ENCODE data around the gene PLEKHH2.
"Not testable (repeated sequence)": the region's sequence is repeated elsewhere in the genome, so short reads cannot be mapped to it uniquely, and the experiment has no call there.

Gene PLEKHH2

DNA sequence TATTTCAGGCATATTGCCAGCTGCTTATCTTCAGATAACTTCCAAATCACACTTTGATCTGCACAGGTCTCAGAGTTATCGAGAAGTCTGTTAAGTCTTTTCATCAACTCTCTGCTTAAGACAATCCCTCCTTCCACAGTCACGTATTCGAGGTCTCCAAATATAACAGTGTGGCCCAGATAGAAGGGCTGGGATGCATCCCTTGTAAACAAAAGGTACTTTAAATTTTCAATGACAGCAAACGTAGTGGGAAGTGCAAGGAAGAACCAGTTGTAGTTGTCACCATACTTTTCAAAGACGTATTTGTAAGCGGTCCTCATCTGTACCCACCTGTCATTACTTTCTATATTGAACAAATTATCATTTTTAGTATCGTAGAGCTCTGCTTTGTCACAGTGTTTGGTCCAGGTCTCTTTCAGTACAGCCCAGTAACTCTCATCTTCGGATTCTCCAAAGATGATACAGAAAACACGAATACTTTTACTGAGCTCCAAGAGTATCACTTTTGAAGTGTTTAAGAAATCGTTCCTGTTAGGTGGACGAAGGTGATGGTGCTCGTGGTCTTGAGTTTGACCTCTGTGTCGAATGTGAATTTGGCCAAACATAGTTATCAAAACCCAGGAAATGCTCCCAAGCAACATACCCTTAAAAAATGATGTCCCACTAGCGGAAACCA lies 38.7 kb downstream of the PLEKHH2 start:
- Histone ChIP-seq H3K27me3 (ENCODE audit: insufficient read depth, low read length) (no peaks in the 10 kb centered on the region), H3K36me3 (ENCODE audit: insufficient read depth, low read length) (no peaks in the 10 kb centered on the region), H2AFZ (ENCODE audit: low read depth, low read length) (no peak overlapping the region), H3K9me3 (ENCODE audit: low read length) (no peaks in the 10 kb centered on the region), H3K4me3 (ENCODE audit: low read length) (no peak overlapping the region), H3K4me1 (ENCODE audit: insufficient read depth, low read length) (no peaks in the 10 kb centered on the region)

DNA sequence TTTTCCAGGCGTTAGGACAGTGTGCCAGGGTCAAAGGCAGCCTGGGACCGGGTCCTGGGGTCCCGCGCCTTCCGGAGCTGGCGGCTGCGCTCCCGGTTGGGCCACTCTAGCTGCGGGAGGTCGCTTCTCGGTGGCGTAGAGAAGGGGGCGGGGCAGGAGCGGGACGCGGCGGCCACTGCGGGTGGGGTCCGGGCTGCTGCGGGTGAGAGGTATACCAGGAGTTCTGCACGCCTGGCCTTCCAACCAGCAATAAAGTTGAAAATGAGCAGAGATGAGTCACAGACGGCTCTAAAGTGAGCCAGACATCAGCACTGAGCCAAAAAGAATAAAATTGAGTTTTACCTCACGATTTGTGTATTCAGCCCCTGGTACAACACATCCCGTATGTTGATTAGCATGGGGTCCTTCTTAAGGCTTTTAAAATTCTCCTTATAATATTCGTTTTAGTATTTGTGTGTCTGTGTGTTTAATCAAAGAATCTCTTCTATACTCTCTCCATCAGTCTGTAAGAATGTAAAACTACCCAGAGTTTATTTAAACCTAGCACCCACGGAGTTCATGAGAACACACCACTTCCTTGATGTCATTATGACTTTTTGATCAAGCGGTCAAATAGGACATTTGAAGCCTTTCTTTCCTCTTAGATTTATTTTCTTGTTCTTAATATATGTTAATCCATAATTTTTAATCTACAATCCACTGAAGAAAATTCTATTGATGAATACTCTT lies 39.4 kb downstream of the PLEKHH2 start, which contains the start of gene C1GALT1C1L:
C1GALT1C1L (minus strand) TSS at position 108 of the 729 bp plus-strand sequence; CDS start at position 1, 107 bp downstream.
- Histone ChIP-seq H3K4me1 (ENCODE audit: insufficient read depth, low read length) (no peaks in the 10 kb centered on the region), H2AFZ (ENCODE audit: low read depth, low read length) (no peak within 1 kb of the TSS), H3K27me3 (ENCODE audit: insufficient read depth, low read length) (no peaks in the 10 kb centered on the region), H3K36me3 (ENCODE audit: insufficient read depth, low read length) (no peaks in the 10 kb centered on the region), H3K4me3 (ENCODE audit: low read length) (no peak within 1 kb of the TSS), H3K9me3 (ENCODE audit: low read length) (no peaks in the 10 kb centered on the region)

DNA sequence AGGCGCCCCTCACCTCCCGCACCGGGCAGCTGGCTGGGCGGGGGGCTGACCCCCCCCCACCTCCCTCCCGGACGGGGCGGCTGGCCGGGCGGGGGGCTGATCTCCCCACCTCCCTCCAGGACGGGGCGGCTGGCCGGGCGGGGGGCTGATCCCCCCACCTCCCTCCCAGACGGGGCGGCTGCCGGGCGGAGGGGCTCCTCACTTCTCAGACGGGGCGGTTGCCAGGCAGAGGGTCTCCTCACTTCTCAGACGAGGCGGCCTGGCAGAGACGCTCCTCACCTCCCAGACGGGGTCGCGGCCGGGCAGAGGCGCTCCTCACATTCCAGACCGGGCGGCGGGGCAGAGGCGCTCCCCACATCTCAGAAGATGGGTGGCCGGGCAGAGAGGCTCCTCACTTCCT lies 40.7 kb downstream of the PLEKHH2 start:
- not testable (repeated sequence) for H3K4me3 ChIP-seq (ENCODE audit: low read length); H3K27me3 ChIP-seq (ENCODE audit: insufficient read depth, low read length); H2AFZ ChIP-seq (ENCODE audit: low read depth, low read length); H3K9me3 ChIP-seq (ENCODE audit: low read length); H3K36me3 ChIP-seq (ENCODE audit: insufficient read depth, low read length); H3K4me1 ChIP-seq (ENCODE audit: insufficient read depth, low read length)

DNA sequence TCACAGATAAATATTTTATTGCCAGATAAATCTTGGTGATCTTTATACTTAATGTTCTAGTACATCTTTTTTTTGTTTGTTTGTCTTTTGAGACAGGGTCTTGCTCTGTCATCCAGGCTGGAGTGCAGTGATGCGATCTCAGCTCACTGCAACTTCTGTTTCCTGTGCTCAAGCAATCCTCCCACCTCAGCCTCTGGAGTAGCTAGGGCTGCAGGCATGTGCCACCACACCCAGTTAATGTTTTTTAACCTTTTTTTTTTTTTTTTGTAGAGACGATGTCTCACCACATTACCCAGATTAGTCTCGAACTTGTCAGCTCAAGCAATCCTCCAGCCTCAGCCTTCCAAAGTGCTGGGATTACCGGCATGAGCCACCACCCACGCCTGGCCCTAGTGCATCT lies 48.3 kb downstream of the PLEKHH2 start:
- H2AFZ ChIP-seq (ENCODE audit: low read depth, low read length) = no peak overlapping the region
- no peaks in the 10 kb centered on the region for H3K9me3 ChIP-seq (ENCODE audit: low read length)
- no peaks in the 10 kb centered on the region for H3K4me1 ChIP-seq (ENCODE audit: insufficient read depth, low read length)
- H3K27me3 ChIP-seq (ENCODE audit: insufficient read depth, low read length) = no peaks in the 10 kb centered on the region
- no peaks in the 10 kb centered on the region for H3K36me3 ChIP-seq (ENCODE audit: insufficient read depth, low read length)
- H3K4me3 ChIP-seq (ENCODE audit: low read length) = no peak overlapping the region

DNA sequence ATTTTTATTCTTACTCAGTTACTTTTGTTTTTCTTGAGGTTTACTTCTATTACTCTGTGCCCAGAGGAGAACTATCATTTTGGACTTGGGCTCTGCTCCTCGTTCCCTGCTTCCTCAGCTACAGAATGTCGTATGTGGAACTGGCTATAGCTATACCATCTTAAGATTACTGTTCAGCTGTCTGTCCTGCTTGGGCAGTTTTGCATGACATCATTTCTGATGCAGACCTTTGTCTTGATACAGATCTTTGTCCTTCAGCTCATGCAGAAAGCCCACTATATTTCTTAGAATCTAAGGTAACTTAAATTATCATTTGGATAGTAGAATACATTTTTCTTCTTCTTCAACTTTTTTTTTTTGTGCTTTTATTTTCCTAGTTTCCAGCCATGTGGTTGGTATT lies 52.9 kb downstream of the PLEKHH2 start:
- Histone ChIP-seq H3K36me3 (ENCODE audit: insufficient read depth, low read length) (no peaks in the 10 kb centered on the region), H3K4me1 (ENCODE audit: insufficient read depth, low read length) (no peaks in the 10 kb centered on the region), H3K4me3 (ENCODE audit: low read length) (no peak overlapping the region), H3K27me3 (ENCODE audit: insufficient read depth, low read length) (no peaks in the 10 kb centered on the region), H3K9me3 (ENCODE audit: low read length) (no peaks in the 10 kb centered on the region), H2AFZ (ENCODE audit: low read depth, low read length) (no peak overlapping the region)

DNA sequence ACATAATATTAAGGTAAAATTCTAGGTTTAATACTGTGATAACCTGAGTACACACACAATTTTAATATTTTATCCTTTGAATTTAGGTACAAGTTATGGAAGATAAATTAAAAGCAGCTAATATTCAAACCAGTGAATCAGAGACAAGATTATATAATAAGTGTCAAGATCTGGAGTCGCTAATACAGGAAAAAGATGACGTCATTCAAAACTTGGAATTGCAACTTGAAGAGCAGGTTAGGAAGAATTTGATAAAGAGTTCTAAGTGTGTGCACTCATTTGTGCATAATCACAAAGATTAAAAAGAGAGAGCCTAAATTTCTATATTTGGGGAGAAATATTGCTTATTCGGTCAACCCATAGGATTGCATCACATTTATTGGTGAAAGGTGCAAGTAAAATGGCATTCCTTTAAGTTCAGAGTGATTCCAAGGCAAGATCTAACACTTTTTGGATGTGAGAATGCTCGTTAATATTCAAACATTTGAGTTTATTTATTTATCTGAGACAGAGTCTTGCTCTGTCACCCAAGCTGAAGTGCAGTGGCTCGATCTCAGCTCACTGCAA lies 55.5 kb downstream of the PLEKHH2 start:
- Histone ChIP-seq H2AFZ (ENCODE audit: low read depth, low read length) (no peak overlapping the region), H3K36me3 (ENCODE audit: insufficient read depth, low read length) (no peaks in the 10 kb centered on the region), H3K4me1 (ENCODE audit: insufficient read depth, low read length) (no peaks in the 10 kb centered on the region), H3K4me3 (ENCODE audit: low read length) (no peak overlapping the region), H3K9me3 (ENCODE audit: low read length) (no peaks in the 10 kb centered on the region), H3K27me3 (ENCODE audit: insufficient read depth, low read length) (no peaks in the 10 kb centered on the region)

DNA sequence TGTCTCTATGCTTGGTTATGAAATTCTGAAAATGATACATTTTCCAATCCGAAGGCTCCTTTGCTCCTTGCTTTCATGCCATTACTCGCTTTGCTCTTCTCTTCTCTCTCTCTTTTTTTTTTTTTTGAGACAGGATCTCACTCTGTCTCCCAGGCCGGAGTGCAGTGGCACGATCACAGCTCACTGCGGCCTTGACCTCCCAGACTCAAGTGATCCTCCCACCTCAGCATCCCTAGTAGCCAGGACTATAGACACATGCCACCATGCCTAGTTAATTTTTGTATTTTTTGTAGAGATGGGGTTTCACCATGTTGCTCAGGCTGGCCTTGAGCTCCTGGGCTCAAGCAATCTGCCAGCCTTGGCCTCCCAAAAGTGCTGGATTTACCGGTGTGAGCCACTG lies 61.1 kb downstream of the PLEKHH2 start:
- not testable (repeated sequence) for H2AFZ ChIP-seq (ENCODE audit: low read depth, low read length); H3K9me3 ChIP-seq (ENCODE audit: low read length); H3K4me3 ChIP-seq (ENCODE audit: low read length); H3K27me3 ChIP-seq (ENCODE audit: insufficient read depth, low read length); H3K4me1 ChIP-seq (ENCODE audit: insufficient read depth, low read length); H3K36me3 ChIP-seq (ENCODE audit: insufficient read depth, low read length)

DNA sequence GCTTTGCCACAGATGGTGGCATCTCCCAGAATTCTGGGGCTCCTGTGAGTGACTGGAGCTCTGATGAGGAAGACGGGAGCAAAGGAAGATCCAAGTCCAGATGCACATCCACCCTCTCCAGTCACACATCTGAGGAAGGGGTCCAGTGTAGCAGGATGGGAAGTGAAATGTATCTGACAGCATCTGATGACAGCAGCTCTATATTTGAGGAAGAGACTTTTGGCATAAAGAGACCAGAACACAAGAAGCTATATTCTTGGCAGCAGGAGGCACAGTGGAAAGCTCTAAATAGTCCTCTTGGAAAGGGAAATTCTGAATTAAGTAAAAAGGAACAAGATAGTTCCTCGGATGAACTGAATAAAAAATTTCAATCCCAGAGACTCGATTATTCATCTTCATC lies 62.7 kb downstream of the PLEKHH2 start:
- Histone ChIP-seq H3K36me3 (ENCODE audit: insufficient read depth, low read length) (no peaks in the 10 kb centered on the region), H3K9me3 (ENCODE audit: low read length) (no peaks in the 10 kb centered on the region), H3K4me1 (ENCODE audit: insufficient read depth, low read length) (no peaks in the 10 kb centered on the region), H3K27me3 (ENCODE audit: insufficient read depth, low read length) (no peaks in the 10 kb centered on the region), H2AFZ (ENCODE audit: low read depth, low read length) (no peak overlapping the region), H3K4me3 (ENCODE audit: low read length) (no peak overlapping the region)

DNA sequence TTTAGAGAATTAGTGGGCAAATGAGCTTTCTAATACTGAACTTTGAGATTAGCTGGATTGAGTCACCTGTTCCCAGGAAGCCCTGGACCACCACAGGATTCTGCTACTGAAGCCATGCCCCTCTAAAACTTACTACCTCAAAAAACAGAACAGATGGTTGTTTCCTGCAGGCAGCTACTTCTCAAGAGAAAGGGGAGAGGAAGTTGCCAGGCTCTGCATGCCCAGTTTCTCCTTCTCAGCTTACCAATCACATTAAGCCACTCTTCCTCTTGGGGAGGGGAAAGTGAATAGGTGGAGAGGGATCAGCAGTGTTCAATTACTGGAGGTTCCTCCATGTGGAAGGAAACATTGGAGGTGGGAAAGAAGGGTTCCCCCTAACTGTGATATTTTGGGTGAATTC lies 64.1 kb downstream of the PLEKHH2 start:
- no peak overlapping the region for H3K4me3 ChIP-seq (ENCODE audit: low read length)
- no peaks in the 10 kb centered on the region for H3K9me3 ChIP-seq (ENCODE audit: low read length)
- H3K36me3 ChIP-seq (ENCODE audit: insufficient read depth, low read length) = no peaks in the 10 kb centered on the region
- H3K27me3 ChIP-seq (ENCODE audit: insufficient read depth, low read length) = no peaks in the 10 kb centered on the region
- H2AFZ ChIP-seq (ENCODE audit: low read depth, low read length) = no peak overlapping the region
- H3K4me1 ChIP-seq (ENCODE audit: insufficient read depth, low read length) = no peaks in the 10 kb centered on the region

DNA sequence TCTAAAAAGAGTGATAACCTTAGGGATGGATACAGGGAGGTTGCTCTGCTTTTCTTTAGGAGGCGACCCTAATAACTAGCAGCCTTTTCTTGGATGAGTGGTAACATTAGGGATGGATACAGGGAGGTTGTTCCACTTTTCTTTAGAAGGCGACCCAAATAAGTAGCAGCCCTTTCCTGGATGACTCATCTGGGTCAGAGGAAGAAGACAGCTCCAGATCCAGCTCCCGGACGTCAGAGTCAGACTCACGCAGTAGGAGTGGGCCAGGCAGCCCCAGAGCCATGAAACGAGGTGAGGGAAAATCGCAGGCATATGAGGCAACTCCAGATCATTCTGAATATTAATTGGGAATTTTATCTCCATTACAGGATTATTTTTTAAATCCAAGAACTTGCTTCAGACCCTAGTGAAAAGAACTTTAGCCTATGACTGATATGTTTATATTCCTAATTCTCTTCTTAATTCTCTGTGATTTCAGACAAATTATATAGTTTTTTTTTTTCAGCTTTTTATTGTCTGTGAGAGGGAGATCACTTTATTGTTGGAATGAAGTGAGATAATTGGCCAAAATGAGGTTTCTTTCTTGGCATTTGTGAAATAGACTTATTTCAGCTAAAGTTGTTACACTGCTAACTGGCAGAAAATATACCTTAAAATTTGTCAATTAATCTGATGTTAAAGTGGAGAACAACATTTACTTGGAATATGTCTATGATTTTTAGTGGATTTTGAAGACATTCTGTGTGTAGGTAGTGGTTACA lies 70.4 kb downstream of the PLEKHH2 start:
- Histone ChIP-seq H2AFZ (ENCODE audit: low read depth, low read length) (no peak overlapping the region), H3K4me3 (ENCODE audit: low read length) (no peak overlapping the region), H3K4me1 (ENCODE audit: insufficient read depth, low read length) (no peaks in the 10 kb centered on the region)

DNA sequence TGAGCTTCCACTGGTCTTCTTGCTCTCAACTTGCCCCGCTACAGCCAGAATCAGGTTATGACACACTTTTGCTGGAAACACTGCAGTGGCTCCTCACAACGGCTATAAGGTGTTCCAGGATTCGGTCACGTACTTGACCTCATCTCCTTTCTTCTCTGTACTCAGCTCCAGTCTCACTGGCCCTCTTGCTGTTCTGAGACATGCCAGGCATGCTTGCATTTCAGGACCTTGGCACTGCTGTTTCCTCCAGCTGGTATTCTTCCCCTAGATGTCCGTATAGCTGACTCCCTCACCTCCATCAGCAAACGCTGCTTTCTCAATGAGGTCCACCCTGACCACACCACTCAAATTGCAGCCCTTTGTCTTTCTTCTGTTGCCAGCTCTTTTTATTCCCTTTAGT lies 71.1 kb downstream of the PLEKHH2 start:
- Histone ChIP-seq H3K4me1 (ENCODE audit: insufficient read depth, low read length) (no peaks in the 10 kb centered on the region), H3K36me3 (ENCODE audit: insufficient read depth, low read length) (no peaks in the 10 kb centered on the region), H3K4me3 (ENCODE audit: low read length) (no peak overlapping the region), H2AFZ (ENCODE audit: low read depth, low read length) (no peak overlapping the region), H3K9me3 (ENCODE audit: low read length) (no peaks in the 10 kb centered on the region), H3K27me3 (ENCODE audit: insufficient read depth, low read length) (no peaks in the 10 kb centered on the region)

More for the DNA sequence above, 70.4 kb downstream of the PLEKHH2 start:
- H3K36me3 ChIP-seq (ENCODE audit: insufficient read depth, low read length) = no peaks in the 10 kb centered on the region
- H3K27me3 ChIP-seq (ENCODE audit: insufficient read depth, low read length) = no peaks in the 10 kb centered on the region
- H3K9me3 ChIP-seq (ENCODE audit: low read length) = no peaks in the 10 kb centered on the region

DNA sequence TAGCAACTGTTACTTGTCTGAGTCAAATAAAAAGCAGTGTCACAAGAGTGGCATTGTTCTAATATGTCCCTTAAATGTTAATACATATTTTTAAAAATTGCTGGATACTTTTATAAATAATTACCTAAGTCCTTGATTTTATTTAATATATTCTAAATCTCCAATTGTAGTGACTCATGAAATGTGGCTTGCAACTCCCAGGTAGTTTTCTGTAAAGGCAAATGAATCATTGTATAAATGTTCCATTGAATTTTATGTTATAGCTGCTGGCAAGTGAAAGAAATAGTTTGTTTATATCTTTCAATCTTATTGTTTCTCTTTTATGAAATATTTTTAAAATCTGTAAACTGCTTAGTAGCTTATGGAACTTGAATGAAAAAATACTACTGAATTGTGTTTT lies 71.8 kb downstream of the PLEKHH2 start:
- H3K4me1 ChIP-seq (ENCODE audit: insufficient read depth, low read length) = no peaks in the 10 kb centered on the region
- H2AFZ ChIP-seq (ENCODE audit: low read depth, low read length) = no peak overlapping the region
- no peaks in the 10 kb centered on the region for H3K36me3 ChIP-seq (ENCODE audit: insufficient read depth, low read length)
- H3K4me3 ChIP-seq (ENCODE audit: low read length) = no peak overlapping the region
- no peaks in the 10 kb centered on the region for H3K27me3 ChIP-seq (ENCODE audit: insufficient read depth, low read length)
- H3K9me3 ChIP-seq (ENCODE audit: low read length) = no peaks in the 10 kb centered on the region

DNA sequence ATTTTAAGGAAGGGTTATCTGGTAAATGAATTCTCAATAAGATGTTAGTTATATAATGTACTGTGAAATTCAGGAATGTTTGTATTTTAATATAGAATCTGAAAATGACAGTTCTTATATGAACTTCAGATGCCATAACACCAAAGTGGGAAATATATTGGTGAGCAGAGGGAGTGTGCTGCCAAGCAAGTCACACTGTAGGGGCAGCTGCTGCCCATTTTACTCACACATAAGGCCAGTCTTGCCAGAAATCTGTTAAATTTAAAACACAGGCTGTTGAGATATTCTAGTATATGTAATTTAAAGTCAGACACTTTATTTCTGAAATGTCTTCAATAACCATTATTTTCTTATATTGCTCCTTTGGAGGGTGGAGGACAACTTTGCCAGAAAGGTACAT lies 73.8 kb downstream of the PLEKHH2 start:
- H3K4me1 ChIP-seq (ENCODE audit: insufficient read depth, low read length) = no peaks in the 10 kb centered on the region
- H3K36me3 ChIP-seq (ENCODE audit: insufficient read depth, low read length) = no peaks in the 10 kb centered on the region
- H2AFZ ChIP-seq (ENCODE audit: low read depth, low read length) = no peak overlapping the region
- no peaks in the 10 kb centered on the region for H3K9me3 ChIP-seq (ENCODE audit: low read length)
- H3K4me3 ChIP-seq (ENCODE audit: low read length) = no peak overlapping the region
- no peaks in the 10 kb centered on the region for H3K27me3 ChIP-seq (ENCODE audit: insufficient read depth, low read length)
